ENCODE measurements around the gene FOXRED2.

Gene FOXRED2

DNA sequence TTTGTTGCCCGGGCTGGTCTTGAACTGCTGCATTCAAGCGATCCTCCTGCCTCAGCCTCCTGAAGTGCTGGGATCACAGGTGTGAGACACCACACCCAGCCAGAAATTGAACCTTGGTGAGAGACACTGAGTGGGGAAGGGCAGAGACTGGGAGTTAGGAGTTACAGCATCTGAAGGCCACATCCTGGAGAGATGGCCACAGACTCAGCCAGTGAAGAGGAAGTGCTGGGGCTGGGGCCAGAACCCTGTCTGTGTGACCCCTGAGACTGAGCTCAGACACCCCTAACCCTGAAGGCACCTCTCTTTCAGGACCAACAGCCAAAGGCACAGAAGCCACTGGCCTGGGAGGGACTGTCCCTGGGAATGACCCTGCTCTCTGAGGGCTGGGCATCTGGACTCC, 59.2 kb downstream of the FOXRED2 start:
- no peak for DNase-seq

DNA sequence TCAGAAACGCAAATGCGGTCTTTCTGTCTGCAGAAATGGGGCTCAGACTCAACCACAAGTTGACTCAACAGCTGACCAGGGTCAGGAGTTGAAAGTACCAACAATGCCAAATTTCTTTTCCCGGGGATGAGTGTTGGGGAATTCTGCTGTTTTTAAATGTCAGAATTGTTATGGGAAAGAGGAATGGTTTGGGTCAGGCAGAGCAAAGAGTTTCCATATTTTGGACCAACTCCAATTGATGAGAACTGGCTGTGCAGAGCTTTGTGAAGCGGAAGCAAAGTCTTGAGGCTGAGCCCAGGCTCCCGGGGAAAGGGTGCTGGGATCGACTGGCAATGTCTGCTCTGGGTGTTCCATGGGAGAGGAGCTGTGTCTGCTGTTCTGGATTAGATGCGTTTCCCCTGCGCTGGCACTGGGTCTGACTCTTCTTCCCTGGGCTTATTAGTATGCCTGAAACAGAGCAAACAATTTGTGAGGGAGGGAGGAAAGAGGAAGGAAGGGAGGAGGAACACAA, 61.6 kb downstream of the FOXRED2 start:
- no peak for DNase-seq

DNA sequence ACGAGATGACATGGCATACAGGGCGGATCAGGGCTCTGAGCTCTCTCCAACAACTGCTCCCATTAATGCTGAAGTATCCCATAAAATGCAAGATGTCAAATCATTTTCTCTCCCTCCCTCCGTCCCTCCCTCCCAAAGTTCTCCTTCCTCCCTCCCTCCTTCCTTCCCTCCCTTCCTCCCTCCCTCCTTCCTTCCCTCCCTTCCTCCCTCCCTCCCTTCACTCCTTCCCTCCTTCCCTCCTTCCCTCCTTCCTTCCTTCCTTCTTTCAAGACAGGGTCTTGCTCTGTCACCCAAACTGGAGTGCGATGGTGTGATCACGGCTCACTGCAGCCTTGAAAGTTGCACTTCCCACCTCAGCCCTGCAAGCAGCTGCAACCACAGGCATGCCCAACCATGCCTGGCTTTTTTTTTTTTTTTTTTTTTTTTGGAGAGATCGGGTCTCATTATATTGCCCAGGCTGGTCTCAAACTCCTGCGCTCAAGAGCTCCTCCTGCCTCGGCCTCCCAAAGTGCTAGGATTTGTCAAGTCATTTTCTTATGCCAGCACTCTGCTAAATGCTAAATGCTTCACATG, 63.6 kb downstream of the FOXRED2 start:
- no peak for DNase-seq

DNA sequence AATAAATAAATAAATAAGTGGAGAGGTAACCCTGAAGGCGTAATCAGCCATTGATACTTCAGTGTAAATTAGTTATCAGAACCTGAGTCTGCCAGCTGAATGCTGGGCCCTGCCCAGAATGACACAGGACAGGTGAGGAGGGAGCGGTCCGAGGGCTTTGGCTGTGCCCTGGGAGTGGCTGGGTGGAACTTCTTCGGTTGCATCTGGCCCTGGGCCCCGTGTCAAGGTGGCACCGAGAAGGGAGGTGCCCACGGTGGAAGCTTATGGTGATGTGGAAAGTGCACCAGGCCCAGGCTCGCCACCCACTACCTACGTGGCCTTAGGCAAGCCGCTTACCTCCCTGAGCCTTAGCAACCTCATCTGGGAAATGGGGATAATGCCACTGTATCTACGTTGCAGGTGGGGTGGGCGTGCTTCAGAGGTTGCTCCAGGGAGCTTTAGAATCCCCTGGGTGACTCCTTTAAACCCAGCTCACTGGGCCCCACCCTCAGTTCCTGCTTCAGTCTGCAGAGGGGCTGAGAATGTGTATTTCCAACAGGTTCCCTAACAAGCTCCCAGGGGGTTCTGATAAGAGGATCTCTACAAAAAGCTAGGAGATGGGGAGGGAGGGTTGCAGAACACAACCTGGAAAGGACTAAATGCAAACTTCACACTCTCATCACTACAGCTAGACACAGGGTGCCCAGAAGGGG, 64.2 kb downstream of the FOXRED2 start:
- no peak for DNase-seq

DNA sequence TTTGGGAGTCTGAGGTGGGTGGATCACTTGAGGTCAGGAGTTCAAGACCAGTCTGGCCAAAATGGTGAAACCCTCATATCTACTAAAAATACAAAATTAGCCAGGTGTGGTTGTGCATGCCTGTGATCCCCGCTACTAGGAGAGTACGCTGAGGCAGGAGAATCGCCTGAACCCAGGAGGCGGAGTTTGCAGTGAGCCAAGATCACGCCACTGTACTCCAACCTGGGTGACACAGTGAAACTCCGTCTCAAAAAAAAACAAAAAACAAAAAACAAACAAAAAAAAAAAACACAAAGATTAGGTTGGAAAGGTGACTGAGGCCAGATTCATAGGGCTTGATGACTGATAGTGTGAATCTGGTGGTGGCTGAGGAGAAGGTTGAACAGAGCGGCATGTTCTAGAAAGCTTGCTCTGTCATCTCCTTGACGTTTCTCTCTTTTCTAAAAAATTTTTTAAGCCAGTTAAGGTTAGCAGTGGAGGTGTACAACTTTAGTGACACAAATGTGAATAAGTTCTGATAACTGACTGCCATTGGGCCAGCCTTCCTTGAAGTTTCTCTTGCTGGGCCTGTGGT, 66.3 kb downstream of the FOXRED2 start:
- DNase-seq = no peak

DNA sequence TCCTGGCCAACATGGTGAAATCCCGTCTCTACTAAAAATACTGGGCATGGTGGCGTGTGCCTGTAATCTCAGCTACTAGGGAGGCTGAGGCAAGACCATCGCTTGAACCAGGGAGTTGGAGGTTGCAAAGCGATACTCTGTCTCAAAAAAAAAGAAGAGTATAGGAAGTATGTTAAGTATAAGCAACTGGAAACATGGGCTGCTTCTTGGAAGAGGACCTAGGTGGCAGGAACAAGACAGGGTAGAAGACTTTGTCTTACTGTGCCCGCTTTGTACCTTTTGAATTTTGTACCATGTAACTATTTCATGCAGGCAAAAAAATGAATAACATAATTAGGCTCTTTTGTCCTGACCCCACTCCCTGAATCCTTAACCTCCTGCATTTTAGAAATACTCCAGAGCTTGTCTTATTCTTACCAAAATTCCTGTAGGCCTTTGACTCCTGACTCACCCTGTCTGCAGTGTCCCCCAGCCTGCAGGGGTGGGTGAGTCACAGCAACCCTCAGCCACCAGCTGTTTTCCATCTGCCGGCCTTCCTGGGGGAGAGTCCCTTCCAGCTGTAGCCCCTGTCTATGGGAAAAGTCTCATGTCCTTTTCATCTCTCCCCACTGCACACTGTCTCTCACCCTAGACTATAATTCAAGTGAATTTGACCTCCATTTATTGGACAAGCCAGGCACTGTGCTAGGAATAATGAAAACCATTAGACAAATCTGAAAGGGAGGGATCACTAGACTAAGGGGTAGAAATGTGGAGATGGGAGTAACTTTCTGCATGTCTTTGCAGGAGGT, 67.2 kb downstream of the FOXRED2 start:
- DNase-seq = no peak

All from hippocampal formation (tissue), 2 donors.